Measurements from ENCODE around the gene IFT74.

DNA sequence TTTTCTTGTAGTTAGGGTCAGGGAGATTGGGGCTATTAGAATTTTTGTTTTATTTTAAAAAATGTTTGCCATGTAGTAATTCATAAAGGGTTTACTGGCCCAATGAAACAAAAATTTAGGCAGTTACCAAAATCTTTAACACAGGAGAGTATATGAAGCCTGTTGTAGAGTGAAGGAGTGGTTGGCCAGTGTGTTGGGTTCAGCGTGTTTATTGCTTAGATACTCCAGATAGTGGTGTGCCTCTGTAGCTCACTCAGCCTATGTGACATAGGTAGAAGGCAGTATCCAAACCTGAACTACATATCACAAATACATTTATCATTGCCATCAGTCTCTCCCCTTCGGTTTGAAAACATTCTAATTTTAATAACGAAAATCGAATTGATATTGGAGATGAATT is 154.0 kb downstream of the IFT74 start:
- TF ChIP-seq NONO (IDR thresholded peaks at IDR 0.05) (no peak), NONO (CRISPR knock-in tag; conservative IDR thresholded peaks at IDR 0.05) (no peak), ZNF549 (CRISPR knock-in tag; IDR thresholded peaks at IDR 0.05) (no peak), NCOR1 (IDR thresholded peaks at IDR 0.05; ENCODE audit: borderline replicate concordance, low read length) (no peak), REPIN1 (CRISPR knock-in tag; IDR thresholded peaks at IDR 0.05; ENCODE audit: borderline replicate concordance, low read depth) (no peak), MZF1 (CRISPR knock-in tag; IDR thresholded peaks at IDR 0.05; ENCODE audit: borderline replicate concordance) (no peak)
- TF ChIP-seq, protein P1, sequence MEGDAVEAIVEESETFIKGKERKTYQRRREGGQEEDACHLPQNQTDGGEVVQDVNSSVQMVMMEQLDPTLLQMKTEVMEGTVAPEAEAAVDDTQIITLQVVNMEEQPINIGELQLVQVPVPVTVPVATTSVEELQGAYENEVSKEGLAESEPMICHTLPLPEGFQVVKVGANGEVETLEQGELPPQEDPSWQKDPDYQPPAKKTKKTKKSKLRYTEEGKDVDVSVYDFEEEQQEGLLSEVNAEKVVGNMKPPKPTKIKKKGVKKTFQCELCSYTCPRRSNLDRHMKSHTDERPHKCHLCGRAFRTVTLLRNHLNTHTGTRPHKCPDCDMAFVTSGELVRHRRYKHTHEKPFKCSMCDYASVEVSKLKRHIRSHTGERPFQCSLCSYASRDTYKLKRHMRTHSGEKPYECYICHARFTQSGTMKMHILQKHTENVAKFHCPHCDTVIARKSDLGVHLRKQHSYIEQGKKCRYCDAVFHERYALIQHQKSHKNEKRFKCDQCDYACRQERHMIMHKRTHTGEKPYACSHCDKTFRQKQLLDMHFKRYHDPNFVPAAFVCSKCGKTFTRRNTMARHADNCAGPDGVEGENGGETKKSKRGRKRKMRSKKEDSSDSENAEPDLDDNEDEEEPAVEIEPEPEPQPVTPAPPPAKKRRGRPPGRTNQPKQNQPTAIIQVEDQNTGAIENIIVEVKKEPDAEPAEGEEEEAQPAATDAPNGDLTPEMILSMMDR (CRISPR knock-in tag; IDR thresholded peaks at IDR 0.05), result no peak
- TF ChIP-seq, protein P2, sequence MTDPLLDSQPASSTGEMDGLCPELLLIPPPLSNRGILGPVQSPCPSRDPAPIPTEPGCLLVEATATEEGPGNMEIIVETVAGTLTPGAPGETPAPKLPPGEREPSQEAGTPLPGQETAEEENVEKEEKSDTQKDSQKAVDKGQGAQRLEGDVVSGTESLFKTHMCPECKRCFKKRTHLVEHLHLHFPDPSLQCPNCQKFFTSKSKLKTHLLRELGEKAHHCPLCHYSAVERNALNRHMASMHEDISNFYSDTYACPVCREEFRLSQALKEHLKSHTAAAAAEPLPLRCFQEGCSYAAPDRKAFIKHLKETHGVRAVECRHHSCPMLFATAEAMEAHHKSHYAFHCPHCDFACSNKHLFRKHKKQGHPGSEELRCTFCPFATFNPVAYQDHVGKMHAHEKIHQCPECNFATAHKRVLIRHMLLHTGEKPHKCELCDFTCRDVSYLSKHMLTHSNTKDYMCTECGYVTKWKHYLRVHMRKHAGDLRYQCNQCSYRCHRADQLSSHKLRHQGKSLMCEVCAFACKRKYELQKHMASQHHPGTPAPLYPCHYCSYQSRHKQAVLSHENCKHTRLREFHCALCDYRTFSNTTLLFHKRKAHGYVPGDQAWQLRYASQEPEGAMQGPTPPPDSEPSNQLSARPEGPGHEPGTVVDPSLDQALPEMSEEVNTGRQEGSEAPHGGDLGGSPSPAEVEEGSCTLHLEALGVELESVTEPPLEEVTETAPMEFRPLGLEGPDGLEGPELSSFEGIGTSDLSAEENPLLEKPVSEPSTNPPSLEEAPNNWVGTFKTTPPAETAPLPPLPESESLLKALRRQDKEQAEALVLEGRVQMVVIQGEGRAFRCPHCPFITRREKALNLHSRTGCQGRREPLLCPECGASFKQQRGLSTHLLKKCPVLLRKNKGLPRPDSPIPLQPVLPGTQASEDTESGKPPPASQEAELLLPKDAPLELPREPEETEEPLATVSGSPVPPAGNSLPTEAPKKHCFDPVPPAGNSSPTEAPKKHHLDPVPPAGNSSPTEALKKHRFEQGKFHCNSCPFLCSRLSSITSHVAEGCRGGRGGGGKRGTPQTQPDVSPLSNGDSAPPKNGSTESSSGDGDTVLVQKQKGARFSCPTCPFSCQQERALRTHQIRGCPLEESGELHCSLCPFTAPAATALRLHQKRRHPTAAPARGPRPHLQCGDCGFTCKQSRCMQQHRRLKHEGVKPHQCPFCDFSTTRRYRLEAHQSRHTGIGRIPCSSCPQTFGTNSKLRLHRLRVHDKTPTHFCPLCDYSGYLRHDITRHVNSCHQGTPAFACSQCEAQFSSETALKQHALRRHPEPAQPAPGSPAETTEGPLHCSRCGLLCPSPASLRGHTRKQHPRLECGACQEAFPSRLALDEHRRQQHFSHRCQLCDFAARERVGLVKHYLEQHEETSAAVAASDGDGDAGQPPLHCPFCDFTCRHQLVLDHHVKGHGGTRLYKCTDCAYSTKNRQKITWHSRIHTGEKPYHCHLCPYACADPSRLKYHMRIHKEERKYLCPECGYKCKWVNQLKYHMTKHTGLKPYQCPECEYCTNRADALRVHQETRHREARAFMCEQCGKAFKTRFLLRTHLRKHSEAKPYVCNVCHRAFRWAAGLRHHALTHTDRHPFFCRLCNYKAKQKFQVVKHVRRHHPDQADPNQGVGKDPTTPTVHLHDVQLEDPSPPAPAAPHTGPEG (CRISPR knock-in tag; IDR thresholded peaks at IDR 0.05), result no peak
- TF ChIP-seq, protein P3, sequence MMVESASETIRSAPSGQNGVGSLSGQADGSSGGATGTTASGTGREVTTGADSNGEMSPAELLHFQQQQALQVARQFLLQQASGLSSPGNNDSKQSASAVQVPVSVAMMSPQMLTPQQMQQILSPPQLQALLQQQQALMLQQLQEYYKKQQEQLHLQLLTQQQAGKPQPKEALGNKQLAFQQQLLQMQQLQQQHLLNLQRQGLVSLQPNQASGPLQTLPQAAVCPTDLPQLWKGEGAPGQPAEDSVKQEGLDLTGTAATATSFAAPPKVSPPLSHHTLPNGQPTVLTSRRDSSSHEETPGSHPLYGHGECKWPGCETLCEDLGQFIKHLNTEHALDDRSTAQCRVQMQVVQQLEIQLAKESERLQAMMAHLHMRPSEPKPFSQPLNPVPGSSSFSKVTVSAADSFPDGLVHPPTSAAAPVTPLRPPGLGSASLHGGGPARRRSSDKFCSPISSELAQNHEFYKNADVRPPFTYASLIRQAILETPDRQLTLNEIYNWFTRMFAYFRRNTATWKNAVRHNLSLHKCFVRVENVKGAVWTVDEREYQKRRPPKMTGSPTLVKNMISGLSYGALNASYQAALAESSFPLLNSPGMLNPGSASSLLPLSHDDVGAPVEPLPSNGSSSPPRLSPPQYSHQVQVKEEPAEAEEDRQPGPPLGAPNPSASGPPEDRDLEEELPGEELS (CRISPR knock-in tag; IDR thresholded peaks at IDR 0.05), result no peak
- TF ChIP-seq, protein P4, sequence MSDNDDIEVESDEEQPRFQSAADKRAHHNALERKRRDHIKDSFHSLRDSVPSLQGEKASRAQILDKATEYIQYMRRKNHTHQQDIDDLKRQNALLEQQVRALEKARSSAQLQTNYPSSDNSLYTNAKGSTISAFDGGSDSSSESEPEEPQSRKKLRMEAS (IDR thresholded peaks at IDR 0.05), result no peak

Data from HepG2 (cell line).